Nephron progenitor cell (in vitro differentiated cells): ENCODE measurements around the gene AQP3.
A peak's percentile ranks its signal among the peaks of the same experiment; 100 is the strongest.
"Not testable (repeated sequence)": the region's sequence is repeated elsewhere in the genome, so short reads cannot be mapped to it uniquely, and the experiment has no call there.

Experiments used
- DNase-seq: peaks from one replicate; pipeline ENCODE4 v3.0.0; 2021
- H3K27ac Mint-ChIP-seq: 2 replicates; pipeline ENCODE4 v1.8.0; 2021; ENCODE audit warnings: mild to moderate bottlenecking, moderate library complexity, mixed read lengths
- H3K27me3 Mint-ChIP-seq: 2 replicates; pipeline ENCODE4 v1.8.0; 2021; ENCODE audit warnings: mild to moderate bottlenecking, low read depth, mixed read lengths; ENCODE audit not compliant: poor library complexity
- H3K36me3 Mint-ChIP-seq: 2 replicates; pipeline ENCODE4 v1.8.0; 2021; ENCODE audit warnings: low read depth, mixed read lengths
- H3K4me1 Mint-ChIP-seq: 2 replicates; pipeline ENCODE4 v1.8.0; 2021; ENCODE audit warnings: mixed read lengths
- H3K4me3 Mint-ChIP-seq: 2 replicates; pipeline ENCODE4 v1.8.0; 2021; ENCODE audit warnings: mild to moderate bottlenecking, moderate library complexity, mixed read lengths
- H3K9me3 Mint-ChIP-seq: 2 replicates; pipeline ENCODE4 v1.8.0; 2021; ENCODE audit warnings: mild to moderate bottlenecking, moderate library complexity, mixed read lengths
- TF ChIP-seq, protein P1 (sequence below): fragments of 200-600 bp; sonication (generic); IDR thresholded peaks from 2 replicates; pipeline ENCODE4 v1.5.0; 2021; ENCODE audit warnings: antibody characterized with exemption

AQP3 gene

DNA sequence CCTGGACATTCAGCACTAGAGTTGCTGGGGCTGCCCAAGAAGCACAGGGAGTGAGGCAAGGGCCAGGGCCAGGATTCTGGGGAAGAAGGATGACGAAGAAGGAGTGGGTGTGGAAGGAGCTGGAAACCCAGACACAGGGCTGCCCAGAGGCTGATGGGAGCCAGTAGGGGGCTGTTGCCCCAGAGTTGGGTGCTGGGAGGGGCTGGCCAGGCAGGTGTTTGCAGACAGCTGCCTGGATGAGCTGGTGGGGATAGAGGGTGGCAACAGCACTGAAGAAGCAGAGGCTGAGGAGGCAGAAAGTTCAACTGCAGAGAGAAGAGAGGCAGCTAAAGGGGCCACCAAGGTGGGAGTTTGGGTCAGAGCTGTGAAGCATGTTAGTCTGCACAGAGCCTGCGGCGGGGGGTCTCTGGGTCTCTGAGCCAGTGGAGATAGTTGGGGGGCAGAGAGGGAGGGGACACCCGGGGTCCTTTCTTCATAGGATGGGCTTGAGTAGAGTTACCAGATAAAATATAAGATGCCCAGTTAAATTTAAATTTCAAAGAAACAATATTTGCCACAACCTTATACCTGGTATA lies 42.5 kb downstream of the AQP3 start:
- DNase-seq: no peak
- no peaks in the 10 kb centered on the region for H3K36me3 Mint-ChIP-seq
- TF ChIP-seq, protein P1, sequence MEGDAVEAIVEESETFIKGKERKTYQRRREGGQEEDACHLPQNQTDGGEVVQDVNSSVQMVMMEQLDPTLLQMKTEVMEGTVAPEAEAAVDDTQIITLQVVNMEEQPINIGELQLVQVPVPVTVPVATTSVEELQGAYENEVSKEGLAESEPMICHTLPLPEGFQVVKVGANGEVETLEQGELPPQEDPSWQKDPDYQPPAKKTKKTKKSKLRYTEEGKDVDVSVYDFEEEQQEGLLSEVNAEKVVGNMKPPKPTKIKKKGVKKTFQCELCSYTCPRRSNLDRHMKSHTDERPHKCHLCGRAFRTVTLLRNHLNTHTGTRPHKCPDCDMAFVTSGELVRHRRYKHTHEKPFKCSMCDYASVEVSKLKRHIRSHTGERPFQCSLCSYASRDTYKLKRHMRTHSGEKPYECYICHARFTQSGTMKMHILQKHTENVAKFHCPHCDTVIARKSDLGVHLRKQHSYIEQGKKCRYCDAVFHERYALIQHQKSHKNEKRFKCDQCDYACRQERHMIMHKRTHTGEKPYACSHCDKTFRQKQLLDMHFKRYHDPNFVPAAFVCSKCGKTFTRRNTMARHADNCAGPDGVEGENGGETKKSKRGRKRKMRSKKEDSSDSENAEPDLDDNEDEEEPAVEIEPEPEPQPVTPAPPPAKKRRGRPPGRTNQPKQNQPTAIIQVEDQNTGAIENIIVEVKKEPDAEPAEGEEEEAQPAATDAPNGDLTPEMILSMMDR: no peak
- peaks cover 44% of the 10 kb centered on the region for H3K4me1 Mint-ChIP-seq
- H3K9me3 Mint-ChIP-seq: no peaks in the 10 kb centered on the region
- no peak overlapping the region for H3K4me3 Mint-ChIP-seq
- H3K27ac Mint-ChIP-seq: no peak overlapping the region
- H3K27me3 Mint-ChIP-seq: peaks cover 34% of the 10 kb centered on the region

DNA sequence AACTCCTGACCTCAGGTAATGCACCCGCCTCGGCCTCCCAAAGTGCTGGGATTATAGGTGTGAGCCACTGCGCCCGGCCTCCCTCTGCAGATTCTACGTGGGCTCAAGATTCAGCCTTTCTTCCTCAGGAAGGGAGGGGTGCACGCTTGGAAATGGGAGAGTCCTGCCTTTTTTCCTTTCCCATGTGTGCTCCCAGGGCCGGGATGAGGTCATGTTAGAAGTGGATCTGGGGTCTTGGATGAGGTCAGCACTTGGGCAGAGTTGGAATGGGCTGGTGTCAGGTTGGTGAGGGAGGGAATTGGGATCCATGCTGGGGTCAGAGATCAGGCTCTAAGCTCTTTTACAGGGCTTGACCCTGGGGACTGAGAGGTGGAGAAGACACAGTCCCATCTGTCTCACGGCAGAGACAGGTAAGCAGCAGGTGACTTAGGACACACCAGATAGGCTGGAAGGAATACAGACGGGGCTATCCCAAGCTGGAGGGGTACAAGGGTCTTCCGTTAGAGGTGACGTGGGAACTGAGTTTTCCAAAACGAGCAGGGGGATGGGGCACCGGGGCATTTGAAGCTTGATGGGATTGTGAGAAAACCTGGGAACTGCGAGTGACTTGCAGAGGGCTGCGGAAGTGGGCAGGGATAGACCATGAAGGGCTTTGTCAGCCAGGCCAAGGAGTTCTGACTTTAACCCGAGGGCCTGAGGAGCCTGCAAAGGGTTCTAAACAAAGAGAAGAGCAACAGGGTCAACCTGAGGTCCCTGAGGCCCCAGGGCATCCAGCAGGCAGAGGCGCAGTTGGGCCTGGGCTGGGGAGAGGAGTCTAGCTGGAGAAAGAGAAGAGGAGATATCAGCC lies 43.2 kb downstream of the AQP3 start:
- peaks cover 33% of the 10 kb centered on the region for H3K27me3 Mint-ChIP-seq
- peaks cover 49% of the 10 kb centered on the region for H3K4me1 Mint-ChIP-seq
- H3K9me3 Mint-ChIP-seq: no peaks in the 10 kb centered on the region
- no peak for DNase-seq
- H3K27ac Mint-ChIP-seq: peak overlapping the region; percentile 89
- H3K36me3 Mint-ChIP-seq: no peaks in the 10 kb centered on the region
- H3K4me3 Mint-ChIP-seq: no peak overlapping the region
- TF ChIP-seq, protein P1: no peak

DNA sequence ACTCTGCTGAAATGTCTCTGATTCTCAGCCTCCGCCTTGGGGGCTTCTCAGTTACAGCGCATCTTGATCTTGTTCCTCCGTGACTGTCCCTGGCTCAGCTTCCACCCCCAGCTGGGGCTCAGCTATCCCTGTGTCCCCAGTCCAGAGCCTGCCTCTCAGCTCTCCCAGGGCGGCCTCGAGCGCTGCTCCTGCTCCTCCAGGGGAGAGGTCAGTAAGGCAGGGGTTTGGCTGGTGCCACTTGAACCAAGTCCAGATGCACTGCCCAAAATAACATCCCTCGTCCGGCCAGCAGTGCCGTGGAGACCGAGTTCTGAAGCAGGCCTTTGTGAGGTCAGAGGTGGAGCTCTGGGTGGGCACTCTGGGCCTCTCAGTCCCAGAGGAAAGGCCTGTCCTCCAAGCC lies 45.0 kb downstream of the AQP3 start, which contains the start of gene AQP7:
TSS of gene AQP7 (minus strand) at position 198 of the 400 bp plus-strand sequence. CDS start 1,306 bp downstream, outside the sequence.
- H3K4me3 Mint-ChIP-seq, DNase-seq: not testable (repeated sequence)
- peaks cover 49% of the 10 kb centered on the region for H3K4me1 Mint-ChIP-seq

DNA sequence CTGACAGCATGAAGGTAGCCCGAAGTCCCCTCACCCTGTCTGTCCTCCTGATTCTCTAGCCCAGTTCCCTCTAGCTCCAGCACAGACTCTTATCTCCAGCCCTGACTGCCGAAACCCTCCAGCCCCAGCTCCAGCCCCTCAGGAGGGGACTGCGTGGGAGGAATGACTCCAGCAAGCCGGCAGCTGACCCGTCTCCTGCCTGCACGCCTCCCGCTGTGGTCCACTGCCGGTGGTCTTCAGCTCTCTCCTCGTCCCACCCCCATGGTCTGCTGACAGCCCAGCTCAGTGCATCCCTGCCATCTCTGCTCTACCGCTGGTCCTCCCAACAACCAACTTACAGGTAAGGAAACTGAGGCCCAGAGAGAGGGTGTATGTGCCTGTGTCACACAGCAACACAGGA lies 45.6 kb downstream of the AQP3 start:
- Mint-ChIP-seq H3K27ac (peak overlapping the region; percentile 44), H3K4me1 (peaks cover 49% of the 10 kb centered on the region), H3K27me3 (peaks cover 23% of the 10 kb centered on the region)
- H3K4me3 Mint-ChIP-seq, H3K36me3 Mint-ChIP-seq, DNase-seq, H3K9me3 Mint-ChIP-seq: not testable (repeated sequence)

More for the DNA sequence above, 45.0 kb downstream of the AQP3 start, which contains the start of gene AQP7:
- peaks cover 27% of the 10 kb centered on the region for H3K27me3 Mint-ChIP-seq
- H3K27ac Mint-ChIP-seq: peak within 1 kb of the TSS; percentile 44
- not testable (repeated sequence) for H3K9me3 Mint-ChIP-seq, H3K36me3 Mint-ChIP-seq

DNA sequence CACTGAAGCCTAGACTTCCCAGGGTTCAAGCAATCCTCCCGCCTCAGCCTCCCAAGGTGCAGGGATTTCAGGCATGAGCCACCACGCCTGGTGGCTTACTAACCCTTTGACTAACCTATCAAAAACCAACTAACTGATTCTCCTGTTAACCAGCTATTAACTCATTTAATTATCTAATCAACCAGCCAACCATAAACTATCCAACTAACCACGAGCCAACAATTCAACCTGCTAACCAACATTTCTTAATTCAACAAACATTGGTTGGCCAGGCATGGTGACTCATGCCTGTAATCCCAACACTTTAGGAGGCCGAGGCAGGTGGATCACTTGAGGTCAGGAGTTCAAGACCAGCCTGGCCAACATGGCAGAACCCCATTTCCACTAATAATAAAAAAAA lies 48.3 kb downstream of the AQP3 start:
- Mint-ChIP-seq H3K27me3 (peaks cover 24% of the 10 kb centered on the region), H3K4me1 (peaks cover 50% of the 10 kb centered on the region)
- not testable (repeated sequence) for DNase-seq, H3K9me3 Mint-ChIP-seq, H3K36me3 Mint-ChIP-seq, H3K4me3 Mint-ChIP-seq, H3K27ac Mint-ChIP-seq

DNA sequence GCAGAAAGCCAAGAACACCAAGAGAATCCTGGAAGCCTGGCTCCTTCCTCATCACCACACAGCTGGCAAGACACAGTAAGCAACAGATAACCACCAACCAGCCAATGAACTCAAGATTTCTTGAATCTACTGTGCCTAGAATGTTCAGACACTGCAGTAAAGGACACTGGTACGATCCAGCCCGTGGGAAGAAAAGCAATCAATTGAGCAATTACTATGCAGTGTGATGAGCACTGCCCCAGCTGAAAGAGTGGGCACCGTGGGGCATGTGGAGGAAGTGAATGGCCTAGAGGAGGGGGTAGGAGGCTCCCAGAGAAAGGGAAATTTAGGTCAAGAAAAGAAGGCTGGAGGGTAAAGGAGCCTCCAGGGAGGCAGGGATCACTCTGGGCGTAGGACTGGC lies 49.6 kb downstream of the AQP3 start:
- not testable (repeated sequence) for H3K36me3 Mint-ChIP-seq, H3K27ac Mint-ChIP-seq, H3K9me3 Mint-ChIP-seq, DNase-seq, H3K4me3 Mint-ChIP-seq
- Mint-ChIP-seq H3K27me3 (peaks cover 24% of the 10 kb centered on the region), H3K4me1 (peaks cover 47% of the 10 kb centered on the region)

DNA sequence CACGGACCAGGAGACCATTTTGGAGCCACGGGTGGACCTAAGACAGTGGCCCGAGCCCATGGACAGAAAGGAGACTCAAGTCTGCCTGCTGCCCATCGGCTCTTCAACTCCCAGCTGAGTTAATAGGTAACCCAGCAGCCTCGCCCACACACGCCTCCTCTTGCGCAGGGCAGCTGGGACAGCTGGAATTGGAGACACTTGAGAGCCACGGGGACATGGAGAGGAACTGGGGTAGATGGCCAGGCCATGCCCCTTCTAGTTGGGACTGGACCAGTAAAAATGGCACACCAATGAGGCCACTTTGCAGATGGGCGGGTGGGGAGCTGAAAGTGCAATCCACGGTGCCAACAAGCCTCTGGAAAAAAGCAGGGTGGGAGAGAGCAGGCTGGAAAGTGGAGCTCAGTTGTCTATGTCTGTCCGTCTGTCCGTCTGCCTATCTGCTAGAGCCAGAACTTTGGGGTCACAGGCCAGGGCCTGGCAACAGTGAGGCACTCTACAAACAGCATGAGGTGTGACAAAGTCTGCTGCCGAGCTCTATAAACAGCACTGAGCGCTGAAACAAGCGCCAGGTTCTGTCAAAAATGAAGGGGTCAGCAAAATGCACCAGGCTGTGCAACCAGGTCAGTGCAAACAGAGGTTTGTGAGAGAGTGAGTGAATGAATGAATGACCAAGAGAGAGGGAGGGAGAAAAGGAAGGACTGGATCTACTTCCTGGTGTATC lies 52.1 kb downstream of the AQP3 start:
- DNase-seq, H3K36me3 Mint-ChIP-seq, H3K4me3 Mint-ChIP-seq, H3K27ac Mint-ChIP-seq, H3K9me3 Mint-ChIP-seq: not testable (repeated sequence)
- H3K4me1 Mint-ChIP-seq: peaks cover 50% of the 10 kb centered on the region
- H3K27me3 Mint-ChIP-seq: peaks cover 15% of the 10 kb centered on the region

DNA sequence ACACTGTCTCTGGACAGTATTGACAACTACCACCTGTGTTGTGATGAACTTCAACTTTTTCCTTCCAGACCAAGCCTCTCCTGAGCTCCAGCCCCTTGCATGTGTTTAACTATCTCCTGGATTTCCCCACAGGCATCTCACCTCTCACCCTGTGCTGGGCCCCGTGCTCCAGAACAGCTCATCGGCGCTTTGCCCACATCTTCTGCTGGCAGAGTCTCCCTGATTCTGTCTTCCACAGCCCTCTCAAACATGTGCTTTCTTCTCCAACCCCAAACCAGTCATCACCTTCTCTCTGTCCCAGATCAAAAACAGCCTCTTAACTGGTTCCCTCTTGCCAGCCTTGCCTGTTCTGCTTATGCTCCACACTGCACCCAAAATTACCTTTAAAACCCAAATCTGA lies 53.4 kb downstream of the AQP3 start:
- not testable (repeated sequence) for H3K4me3 Mint-ChIP-seq, H3K9me3 Mint-ChIP-seq, H3K27me3 Mint-ChIP-seq, H3K36me3 Mint-ChIP-seq, DNase-seq
- Mint-ChIP-seq H3K27ac (peak overlapping the region; percentile 1), H3K4me1 (peaks cover 52% of the 10 kb centered on the region)
